Nephron (organoid): ENCODE data around the gene ATP6V0A1.
"Not testable (repeated sequence)": the region's sequence is repeated elsewhere in the genome, so short reads cannot be mapped to it uniquely, and the experiment has no call there.

Source experiments
- H3K27ac Mint-ChIP-seq, 3 experiments: 2 replicates each; pipeline ENCODE4 v1.8.0; 2020; ENCODE audit warnings: mixed read lengths in 3 of 3, mild to moderate bottlenecking in 2 of 3, moderate library complexity in 1 of 3
- H3K27me3 Mint-ChIP-seq: 2 replicates; pipeline ENCODE4 v1.8.0; 2021; ENCODE audit warnings: low read depth, mild to moderate bottlenecking, moderate library complexity, mixed read lengths
- H3K36me3 Mint-ChIP-seq: 2 replicates; pipeline ENCODE4 v1.8.0; 2020; ENCODE audit warnings: low read depth, mixed read lengths
- H3K4me1 Mint-ChIP-seq: 2 replicates; pipeline ENCODE4 v1.8.0; 2020; ENCODE audit warnings: mixed read lengths
- H3K4me3 Mint-ChIP-seq, 3 experiments: 2 replicates each; pipeline ENCODE4 v1.8.0; 2020; ENCODE audit warnings: mild to moderate bottlenecking in 3 of 3, mixed read lengths in 3 of 3, moderate library complexity in 2 of 3
- H3K9me3 Mint-ChIP-seq: 2 replicates; pipeline ENCODE4 v1.8.0; 2020; ENCODE audit warnings: mixed read lengths
- TF ChIP-seq, protein P1 (sequence below), 3 experiments: fragments of 200-600 bp; sonication (generic); IDR thresholded peaks; one replicate each; pipeline ENCODE4 v1.5.0; 2021; ENCODE audit warnings: antibody characterized with exemption in 3 of 3; ENCODE audit not compliant: unreplicated experiment in 3 of 3

ATP6V0A1 gene

DNA sequence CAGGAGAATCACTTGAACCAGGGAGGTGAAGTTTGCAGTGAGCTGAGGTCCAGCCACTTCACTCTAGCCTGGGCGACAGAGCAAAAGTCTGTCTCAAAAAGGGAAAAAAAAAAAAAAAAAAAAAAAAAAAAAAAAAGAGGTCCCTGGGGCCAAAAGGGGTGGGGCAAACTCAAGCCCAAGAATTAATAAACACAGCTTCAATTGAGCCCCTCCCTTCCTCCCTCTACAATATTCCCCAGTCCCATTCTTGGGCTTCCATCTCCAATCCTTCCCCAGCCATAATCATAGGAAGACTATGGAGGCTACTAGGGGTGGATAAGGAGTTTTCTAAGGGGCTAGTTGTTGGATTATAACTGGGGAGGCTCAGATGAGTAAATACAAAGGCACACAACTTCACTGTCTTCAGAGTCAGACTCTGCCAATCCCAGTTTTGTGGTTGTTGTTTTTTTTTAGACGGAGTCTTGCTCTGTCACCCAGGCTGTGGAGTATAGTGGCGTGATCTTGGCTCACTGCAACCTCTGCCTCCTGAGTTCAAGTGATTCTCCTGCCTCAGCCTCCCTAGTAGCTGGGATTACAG, 45.1 kb upstream of the ATP6V0A1 start:
- no peaks in the 10 kb centered on the region for H3K27me3 Mint-ChIP-seq
- TF ChIP-seq, protein P1, sequence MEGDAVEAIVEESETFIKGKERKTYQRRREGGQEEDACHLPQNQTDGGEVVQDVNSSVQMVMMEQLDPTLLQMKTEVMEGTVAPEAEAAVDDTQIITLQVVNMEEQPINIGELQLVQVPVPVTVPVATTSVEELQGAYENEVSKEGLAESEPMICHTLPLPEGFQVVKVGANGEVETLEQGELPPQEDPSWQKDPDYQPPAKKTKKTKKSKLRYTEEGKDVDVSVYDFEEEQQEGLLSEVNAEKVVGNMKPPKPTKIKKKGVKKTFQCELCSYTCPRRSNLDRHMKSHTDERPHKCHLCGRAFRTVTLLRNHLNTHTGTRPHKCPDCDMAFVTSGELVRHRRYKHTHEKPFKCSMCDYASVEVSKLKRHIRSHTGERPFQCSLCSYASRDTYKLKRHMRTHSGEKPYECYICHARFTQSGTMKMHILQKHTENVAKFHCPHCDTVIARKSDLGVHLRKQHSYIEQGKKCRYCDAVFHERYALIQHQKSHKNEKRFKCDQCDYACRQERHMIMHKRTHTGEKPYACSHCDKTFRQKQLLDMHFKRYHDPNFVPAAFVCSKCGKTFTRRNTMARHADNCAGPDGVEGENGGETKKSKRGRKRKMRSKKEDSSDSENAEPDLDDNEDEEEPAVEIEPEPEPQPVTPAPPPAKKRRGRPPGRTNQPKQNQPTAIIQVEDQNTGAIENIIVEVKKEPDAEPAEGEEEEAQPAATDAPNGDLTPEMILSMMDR (IDR thresholded peaks at IDR 0.05; ENCODE audit: unreplicated experiment in 3 of 3) = no peak
- H3K36me3 Mint-ChIP-seq = no peaks in the 10 kb centered on the region
- H3K27ac Mint-ChIP-seq = no peak overlapping the region
- H3K4me1 Mint-ChIP-seq = peaks cover 20% of the 10 kb centered on the region
- no peak overlapping the region for H3K4me3 Mint-ChIP-seq
- H3K9me3 Mint-ChIP-seq = no peaks in the 10 kb centered on the region

DNA sequence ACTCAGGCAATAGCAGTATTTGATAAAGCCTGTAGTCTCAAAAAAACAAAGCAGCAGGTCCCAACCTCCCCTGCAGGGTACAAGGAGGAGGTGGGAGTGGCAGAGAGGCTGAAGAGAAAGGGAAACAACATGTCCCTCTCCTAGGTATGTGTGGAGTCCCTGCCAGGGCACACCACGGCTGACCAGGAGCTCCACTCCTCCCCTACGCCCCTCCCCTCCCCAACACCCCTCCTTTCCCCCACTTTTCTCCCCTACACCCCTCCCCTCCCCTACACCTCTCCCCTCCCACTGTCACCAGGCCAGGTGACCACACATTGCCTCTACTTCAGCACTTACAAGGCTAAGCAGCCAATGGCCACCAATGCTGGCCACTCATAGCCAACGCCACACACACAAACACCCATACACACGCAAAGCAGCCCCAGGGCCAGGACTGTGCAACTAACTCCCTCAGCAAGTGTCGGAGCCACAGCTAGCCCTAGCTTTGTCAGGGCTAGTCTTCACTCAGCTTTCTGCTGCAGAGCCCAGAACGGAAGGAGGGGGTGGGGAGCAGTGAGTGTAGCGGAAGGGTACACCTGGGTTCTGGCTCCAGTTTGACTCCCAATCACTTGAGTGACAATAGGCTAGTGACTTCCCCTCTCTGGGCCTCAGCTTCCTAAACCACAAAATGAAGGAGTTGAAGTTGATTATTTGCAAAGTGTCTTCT, 43.8 kb upstream of the ATP6V0A1 start:
- no peak overlapping the region for H3K4me3 Mint-ChIP-seq
- TF ChIP-seq, protein P1 (IDR thresholded peaks at IDR 0.05; ENCODE audit: unreplicated experiment in 3 of 3) = no peak
- H3K4me1 Mint-ChIP-seq = peaks cover 22% of the 10 kb centered on the region
- H3K36me3 Mint-ChIP-seq = no peaks in the 10 kb centered on the region
- H3K27ac Mint-ChIP-seq = no peak overlapping the region
- peaks cover 6% of the 10 kb centered on the region for H3K27me3 Mint-ChIP-seq
- no peaks in the 10 kb centered on the region for H3K9me3 Mint-ChIP-seq

DNA sequence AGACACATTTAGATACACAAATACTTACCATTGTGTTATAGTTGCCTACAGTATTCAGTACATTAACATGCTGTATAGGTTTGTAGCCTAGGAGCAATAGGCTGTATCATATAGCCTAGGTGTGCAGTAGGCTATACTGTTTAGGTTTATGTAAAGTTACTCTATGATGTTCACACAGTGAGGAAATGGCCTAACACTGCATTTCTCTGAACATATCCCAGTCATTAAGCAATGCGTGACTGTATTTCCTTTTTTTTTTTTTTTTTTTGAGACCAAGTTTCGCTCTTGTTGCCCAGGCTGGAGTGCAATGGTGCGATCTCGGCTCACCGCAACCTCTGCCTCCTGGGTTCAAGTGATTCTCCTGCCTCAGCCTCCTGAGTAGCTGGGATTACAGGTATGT, 40.7 kb upstream of the ATP6V0A1 start:
- not testable (repeated sequence) for H3K9me3 Mint-ChIP-seq, H3K27ac Mint-ChIP-seq, H3K4me3 Mint-ChIP-seq, H3K36me3 Mint-ChIP-seq
- H3K27me3 Mint-ChIP-seq = peaks cover 33% of the 10 kb centered on the region
- peaks cover 34% of the 10 kb centered on the region for H3K4me1 Mint-ChIP-seq

DNA sequence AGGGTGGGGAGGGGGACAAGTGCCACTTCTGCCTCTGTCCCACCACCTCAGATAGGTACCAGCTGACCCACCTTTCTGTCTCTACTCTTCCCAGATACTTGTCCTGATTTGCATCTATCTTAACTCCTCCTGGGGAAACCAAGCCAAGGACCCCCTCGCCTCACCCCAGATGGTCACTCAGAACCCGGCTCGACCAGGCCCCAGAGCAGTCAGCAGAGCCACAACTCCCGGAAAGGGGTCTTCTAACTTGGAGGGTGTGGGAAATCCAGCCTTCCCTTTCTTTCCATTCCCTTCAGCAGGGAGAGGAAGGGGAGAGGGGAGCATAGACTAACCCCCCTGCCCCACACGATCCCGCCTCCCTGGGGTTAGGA, 37.6 kb upstream of the ATP6V0A1 start:
- H3K36me3 Mint-ChIP-seq = no peaks in the 10 kb centered on the region
- TF ChIP-seq, protein P1 (IDR thresholded peaks at IDR 0.05; ENCODE audit: unreplicated experiment in 3 of 3) = no peak
- peaks cover 34% of the 10 kb centered on the region for H3K4me1 Mint-ChIP-seq
- H3K4me3 Mint-ChIP-seq = peak overlapping the region; percentile 78 to 99 (median 96)
- peaks cover 46% of the 10 kb centered on the region for H3K27me3 Mint-ChIP-seq
- peak overlapping the region in 2 of 3 experiments; percentile 75 to 77 for H3K27ac Mint-ChIP-seq
- H3K9me3 Mint-ChIP-seq = no peaks in the 10 kb centered on the region

DNA sequence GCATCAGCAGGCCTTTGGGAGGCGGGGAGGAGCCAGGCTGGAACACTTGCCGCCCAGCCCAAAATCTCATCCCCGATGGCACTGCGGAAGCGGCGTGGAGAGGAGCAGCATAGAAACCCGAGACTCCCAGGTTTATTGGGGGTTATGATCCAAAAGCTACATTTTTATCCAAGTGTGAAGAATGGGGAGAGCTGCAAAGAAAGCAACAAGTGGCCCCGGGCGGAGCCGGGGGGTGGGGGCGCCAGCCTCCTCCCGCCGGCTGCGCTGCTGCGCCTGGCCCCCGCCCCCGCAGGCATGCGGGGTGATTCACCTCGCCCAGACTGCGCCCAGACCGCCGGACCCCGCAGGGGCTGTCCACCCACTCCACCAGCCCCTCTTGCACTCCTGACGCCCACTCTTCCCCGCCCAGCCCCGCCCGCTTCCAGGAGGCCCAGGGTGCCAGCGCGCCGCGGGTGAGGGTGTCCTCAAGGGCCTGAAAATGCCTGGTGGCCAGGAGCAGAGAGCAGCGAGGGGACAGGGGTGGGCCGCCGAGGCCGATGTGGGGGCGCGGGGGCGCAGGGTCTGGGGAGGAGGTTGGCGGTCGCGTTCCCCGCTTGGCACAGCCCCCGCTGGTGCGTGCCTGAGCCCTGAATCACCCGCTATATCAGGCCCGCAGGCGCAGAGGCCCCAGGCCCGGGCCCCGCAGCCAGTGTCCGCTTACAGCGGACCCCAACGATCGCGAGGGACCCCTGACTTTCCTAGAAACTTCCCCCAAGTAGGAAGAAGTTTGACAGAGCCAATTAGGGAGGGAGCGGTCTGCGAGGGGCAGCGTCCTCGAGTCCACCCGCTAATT, 37.0 kb upstream of the ATP6V0A1 start:
- Mint-ChIP-seq H3K9me3 (no peaks in the 10 kb centered on the region), H3K36me3 (no peaks in the 10 kb centered on the region), H3K27me3 (peaks cover 49% of the 10 kb centered on the region)

More for the DNA sequence above, 37.0 kb upstream of the ATP6V0A1 start:
- H3K4me1 Mint-ChIP-seq = peaks cover 34% of the 10 kb centered on the region
- peak overlapping the region; percentile 78 to 99 (median 96) for H3K4me3 Mint-ChIP-seq
- peak overlapping the region in 2 of 3 experiments; percentile 90 to 98 for H3K27ac Mint-ChIP-seq
- TF ChIP-seq, protein P1 (IDR thresholded peaks at IDR 0.05; ENCODE audit: unreplicated experiment in 3 of 3) = no peak
